Adrenal gland (tissue), 5 donors: ENCODE measurements around the gene SLC33A1.

Source experiments
- POLR2A ChIP-seq, 2 donors: fragments of 450-650 bp; IDR thresholded peaks; one replicate each; pipeline ENCODE4 v1.6.1; 2017; ENCODE audit warnings: antibody characterized with exemption in 2 of 2, mild to moderate bottlenecking in 2 of 2, moderate library complexity in 1 of 2
- TF ChIP-seq, protein P1 (sequence below), 6 experiments: fragments of 450-650 bp in 4 of 6; fragments of 200-600 bp in 2 of 6; sonication (generic) in 1 of 6; IDR thresholded peaks; 1 replicate in 5 of 6; 2 replicates in 1 of 6; pipeline versions ENCODE4 v1.5.1 to v1.8.0; 2016 to 2021; ENCODE audit warnings: antibody characterized with exemption in 6 of 6, mild to moderate bottlenecking in 2 of 6, moderate library complexity in 1 of 6
- donor health status: DM: no; HTN: no; CAD: no.

DNA sequence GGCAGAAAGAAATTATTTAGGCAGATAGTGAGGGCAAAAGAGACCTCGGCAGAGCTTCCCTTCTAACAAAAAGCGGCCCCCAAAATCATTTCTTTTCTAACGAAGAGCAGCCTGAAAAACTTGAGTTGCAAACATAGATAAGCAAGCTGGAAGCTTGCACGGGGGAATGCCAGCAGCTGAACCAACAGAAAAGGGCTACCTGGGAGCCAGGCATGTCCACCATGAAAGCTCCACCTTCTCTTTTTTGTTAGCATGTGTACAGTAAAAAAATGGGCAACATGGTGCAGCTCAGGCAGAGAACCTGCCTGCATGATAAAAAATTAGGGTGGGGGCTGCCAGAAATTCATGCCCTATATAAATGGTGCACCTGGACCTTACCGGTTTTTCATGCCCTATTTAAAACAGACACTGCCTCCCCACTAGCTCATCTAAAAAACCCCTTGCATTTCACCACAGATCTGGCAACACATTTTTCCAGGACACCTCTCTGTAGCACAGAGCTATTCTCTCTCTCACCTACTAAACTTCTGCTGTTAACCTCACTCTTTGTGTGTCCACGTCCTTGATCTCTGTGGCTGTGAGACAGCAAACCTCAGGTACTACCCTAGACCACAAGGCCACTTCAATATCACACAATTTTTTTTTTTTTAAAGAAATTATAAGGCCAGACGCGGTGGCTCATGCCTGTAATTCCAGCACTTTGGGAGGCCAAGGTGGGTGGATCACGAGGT lies 18.7 kb downstream of the SLC33A1 start:
- TF ChIP-seq, protein P1, sequence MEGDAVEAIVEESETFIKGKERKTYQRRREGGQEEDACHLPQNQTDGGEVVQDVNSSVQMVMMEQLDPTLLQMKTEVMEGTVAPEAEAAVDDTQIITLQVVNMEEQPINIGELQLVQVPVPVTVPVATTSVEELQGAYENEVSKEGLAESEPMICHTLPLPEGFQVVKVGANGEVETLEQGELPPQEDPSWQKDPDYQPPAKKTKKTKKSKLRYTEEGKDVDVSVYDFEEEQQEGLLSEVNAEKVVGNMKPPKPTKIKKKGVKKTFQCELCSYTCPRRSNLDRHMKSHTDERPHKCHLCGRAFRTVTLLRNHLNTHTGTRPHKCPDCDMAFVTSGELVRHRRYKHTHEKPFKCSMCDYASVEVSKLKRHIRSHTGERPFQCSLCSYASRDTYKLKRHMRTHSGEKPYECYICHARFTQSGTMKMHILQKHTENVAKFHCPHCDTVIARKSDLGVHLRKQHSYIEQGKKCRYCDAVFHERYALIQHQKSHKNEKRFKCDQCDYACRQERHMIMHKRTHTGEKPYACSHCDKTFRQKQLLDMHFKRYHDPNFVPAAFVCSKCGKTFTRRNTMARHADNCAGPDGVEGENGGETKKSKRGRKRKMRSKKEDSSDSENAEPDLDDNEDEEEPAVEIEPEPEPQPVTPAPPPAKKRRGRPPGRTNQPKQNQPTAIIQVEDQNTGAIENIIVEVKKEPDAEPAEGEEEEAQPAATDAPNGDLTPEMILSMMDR (IDR thresholded peaks at IDR 0.05), result no peak
- TF ChIP-seq POLR2A (IDR thresholded peaks at IDR 0.05), result no peak
